MCF 10A (cell line): ENCODE results near the gene KCNIP1. TPM values are rescaled to one million over a fixed set of nuclear protein-coding genes. Genes with fewer than 3 reads are reported as not detected.

Experiments used
- BruUV-seq: library from RNA; stranded (reverse); fragments of 400-500 nt; replicated peaks from 2 replicates; lab custom pipeline; 2021; lab: Mats Ljungman, UMichigan
- CTCF ChIA-PET: fragments of 300-600 bp; sonication (Branson Sonifier 250); formaldehyde crosslinking; extraction: SDS; loops from one replicate; lab custom pipeline; 2021; ENCODE audit warnings: antibody characterized with exemption, inconsistent platforms; lab: Yijun Ruan, JAX
- POLR2A ChIA-PET: fragments of 300-600, 350-650 bp; sonication (Branson Sonifier 250); formaldehyde crosslinking; extraction: SDS; loops from one replicate; lab custom pipeline; 2020; ENCODE audit warnings: antibody characterized with exemption, inconsistent platforms; lab: Yijun Ruan, JAX
- DNase-seq: peaks from one replicate; pipeline ENCODE4 v3.0.0-alpha.2; 2018; ENCODE audit not compliant: unreplicated experiment
- H3K27ac Mint-ChIP-seq: one replicate; pipeline ENCODE4 v1.8.0; 2022; ENCODE audit warnings: mild to moderate bottlenecking, low read depth, mixed read lengths; ENCODE audit not compliant: unreplicated experiment
- H3K27me3 Mint-ChIP-seq: one replicate; pipeline ENCODE4 v1.8.0; 2022; ENCODE audit warnings: mixed read lengths; ENCODE audit not compliant: insufficient read depth, unreplicated experiment
- H3K36me3 Mint-ChIP-seq: one replicate; pipeline ENCODE4 v1.8.0; 2022; ENCODE audit warnings: mild to moderate bottlenecking, moderate library complexity, mixed read lengths; ENCODE audit not compliant: insufficient read depth, unreplicated experiment
- H3K4me1 Mint-ChIP-seq: one replicate; pipeline ENCODE4 v1.8.0; 2022; ENCODE audit warnings: mixed read lengths; ENCODE audit not compliant: insufficient read depth, unreplicated experiment
- H3K4me3 Mint-ChIP-seq: one replicate; pipeline ENCODE4 v1.8.0; 2022; ENCODE audit warnings: mild to moderate bottlenecking, moderate library complexity, mixed read lengths; ENCODE audit not compliant: unreplicated experiment
- H3K9me3 Mint-ChIP-seq: one replicate; pipeline ENCODE4 v1.8.0; 2022; ENCODE audit warnings: mixed read lengths; ENCODE audit not compliant: unreplicated experiment
- intact Hi-C: fragments of 100-400 bp; cut with micrococcal nuclease; formaldehyde crosslinking; loops from 2 replicates; pipeline ENCODE4 v1.14.1; 2022
- total RNA-seq: library from RNA; stranded (reverse); gene quantifications from 2 replicates; pipeline ENCODE4 v1.2.3, GENCODE V29; 2022
- TF ChIP-seq, protein P1 (sequence below): fragments of 200-600 bp; IDR thresholded peaks from one replicate; pipeline ENCODE4 v1.8.0; 2022; ENCODE audit warnings: antibody characterized with exemption, mild to moderate bottlenecking; ENCODE audit not compliant: unreplicated experiment

The KCNIP1 gene
- total RNA-seq, 1 experiment from 2014 or later, result not detected

DNA sequence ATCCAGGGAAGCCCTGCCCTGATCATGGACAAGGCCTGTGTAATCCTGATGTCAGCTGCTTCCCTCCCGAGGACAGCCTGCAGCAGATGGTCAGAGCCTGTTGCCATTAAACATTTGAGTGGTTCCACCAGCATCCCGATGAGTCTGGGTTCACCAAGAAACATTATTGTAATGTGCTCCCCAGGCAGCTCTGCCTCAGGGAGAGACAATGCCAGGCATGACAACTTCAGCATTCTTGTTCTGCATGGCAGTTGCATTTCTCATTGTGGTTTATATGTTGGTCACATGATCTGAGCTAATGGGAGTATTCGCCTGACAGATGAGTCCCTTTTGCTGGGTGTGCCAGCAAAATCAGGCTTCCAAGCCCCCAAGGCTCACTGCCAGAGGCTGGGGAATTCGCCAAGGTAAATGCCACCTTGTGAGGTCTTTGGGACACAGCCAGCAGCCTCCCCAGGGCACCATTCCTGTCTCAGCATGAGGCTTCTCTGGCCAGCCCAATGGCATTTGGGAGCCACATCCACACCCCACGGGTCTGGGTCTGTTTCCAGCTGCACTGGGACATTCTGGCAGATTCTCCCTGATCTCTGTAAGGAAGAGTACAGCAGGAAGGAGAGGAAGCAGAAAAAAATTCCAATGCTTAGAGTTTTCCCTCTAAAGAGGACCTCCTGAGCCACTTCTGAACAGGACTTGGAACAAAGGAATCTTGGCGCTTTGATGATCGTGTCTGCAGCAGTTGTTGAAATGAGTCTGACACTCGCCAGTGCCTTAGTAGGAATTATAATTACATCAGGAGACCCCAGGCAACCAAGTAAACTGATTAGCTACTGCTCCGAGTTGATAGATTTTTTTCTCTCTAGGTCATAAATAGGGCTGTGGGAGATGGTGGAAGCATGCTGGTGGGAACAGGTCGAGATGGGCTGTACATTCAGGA is 18.7 kb downstream of the KCNIP1 start:
- intact Hi-C loops, result loop anchor here (2.0 kb wide), 2 partner anchors 38 to 70 kb away; no protein-coding TSS in a partner anchor
- H3K9me3 Mint-ChIP-seq, result no peaks in the 10 kb centered on the region

DNA sequence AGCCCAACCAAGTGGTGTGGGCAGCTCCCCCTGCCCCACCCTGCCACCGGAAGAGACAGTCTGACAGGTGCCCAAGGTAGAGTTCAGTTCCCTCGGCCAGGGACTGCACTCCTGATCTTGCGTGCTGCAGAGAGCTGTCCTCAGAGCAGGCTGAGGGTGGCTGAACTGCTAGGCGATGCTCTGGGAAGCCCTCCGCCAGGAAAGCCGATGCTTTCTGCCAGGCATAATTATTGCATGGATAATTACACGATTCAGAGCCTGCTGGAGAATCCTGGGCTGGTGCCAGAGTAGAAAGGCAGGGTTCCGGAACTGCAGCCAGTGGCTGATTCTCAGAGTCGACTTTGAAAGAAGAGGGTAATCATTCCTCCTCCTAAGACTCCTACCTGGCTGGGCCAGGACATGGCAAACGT is 19.3 kb downstream of the KCNIP1 start:
- CTCF ChIA-PET, result interaction anchor here (0.6 to 2.0 kb wide), 6 partner anchors 36 to 110 kb away, joined by 3 to 7 read pairs (median 3); no protein-coding TSS in a partner anchor
- no TSS peak for BruUV-seq
- peak; percentile 17 for DNase-seq
- intact Hi-C loops, result loop anchor here (2.0 kb wide), 2 partner anchors 38 to 70 kb away; no protein-coding TSS in a partner anchor
- H3K9me3 Mint-ChIP-seq, result no peaks in the 10 kb centered on the region
- H3K4me3 Mint-ChIP-seq, result no peak overlapping the region
- peaks cover 27% of the 10 kb centered on the region for H3K27me3 Mint-ChIP-seq
- H3K4me1 Mint-ChIP-seq, result peaks cover 27% of the 10 kb centered on the region
- no peak overlapping the region for H3K27ac Mint-ChIP-seq
- TF ChIP-seq, protein P1, sequence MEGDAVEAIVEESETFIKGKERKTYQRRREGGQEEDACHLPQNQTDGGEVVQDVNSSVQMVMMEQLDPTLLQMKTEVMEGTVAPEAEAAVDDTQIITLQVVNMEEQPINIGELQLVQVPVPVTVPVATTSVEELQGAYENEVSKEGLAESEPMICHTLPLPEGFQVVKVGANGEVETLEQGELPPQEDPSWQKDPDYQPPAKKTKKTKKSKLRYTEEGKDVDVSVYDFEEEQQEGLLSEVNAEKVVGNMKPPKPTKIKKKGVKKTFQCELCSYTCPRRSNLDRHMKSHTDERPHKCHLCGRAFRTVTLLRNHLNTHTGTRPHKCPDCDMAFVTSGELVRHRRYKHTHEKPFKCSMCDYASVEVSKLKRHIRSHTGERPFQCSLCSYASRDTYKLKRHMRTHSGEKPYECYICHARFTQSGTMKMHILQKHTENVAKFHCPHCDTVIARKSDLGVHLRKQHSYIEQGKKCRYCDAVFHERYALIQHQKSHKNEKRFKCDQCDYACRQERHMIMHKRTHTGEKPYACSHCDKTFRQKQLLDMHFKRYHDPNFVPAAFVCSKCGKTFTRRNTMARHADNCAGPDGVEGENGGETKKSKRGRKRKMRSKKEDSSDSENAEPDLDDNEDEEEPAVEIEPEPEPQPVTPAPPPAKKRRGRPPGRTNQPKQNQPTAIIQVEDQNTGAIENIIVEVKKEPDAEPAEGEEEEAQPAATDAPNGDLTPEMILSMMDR, result no peak
- POLR2A ChIA-PET, result interaction anchor here (0.8 to 2.5 kb wide), 4 partner anchors 11 to 92 kb away, joined by 3 to 10 read pairs (median 4); no protein-coding TSS in a partner anchor
- H3K36me3 Mint-ChIP-seq, result no peaks in the 10 kb centered on the region

More for the DNA sequence above, 18.7 kb downstream of the KCNIP1 start:
- peak; percentile 90 for DNase-seq
- TF ChIP-seq, protein P1, result no peak
- H3K4me1 Mint-ChIP-seq, result peaks cover 27% of the 10 kb centered on the region
- ChIA-PET POLR2A (interaction anchor here (0.8 to 2.5 kb wide), 9 partner anchors 12 to 1898 kb away, joined by 3 to 10 read pairs (median 4); no protein-coding TSS in a partner anchor), CTCF (interaction anchor here (0.6 to 2.0 kb wide), 11 partner anchors 13 to 255 kb away, joined by 3 to 7 read pairs (median 3); no protein-coding TSS in a partner anchor)
- no peak overlapping the region for H3K27ac Mint-ChIP-seq
- no peaks in the 10 kb centered on the region for H3K36me3 Mint-ChIP-seq
- no TSS peak for BruUV-seq
- peaks cover 27% of the 10 kb centered on the region for H3K27me3 Mint-ChIP-seq
- H3K4me3 Mint-ChIP-seq, result no peak overlapping the region

DNA sequence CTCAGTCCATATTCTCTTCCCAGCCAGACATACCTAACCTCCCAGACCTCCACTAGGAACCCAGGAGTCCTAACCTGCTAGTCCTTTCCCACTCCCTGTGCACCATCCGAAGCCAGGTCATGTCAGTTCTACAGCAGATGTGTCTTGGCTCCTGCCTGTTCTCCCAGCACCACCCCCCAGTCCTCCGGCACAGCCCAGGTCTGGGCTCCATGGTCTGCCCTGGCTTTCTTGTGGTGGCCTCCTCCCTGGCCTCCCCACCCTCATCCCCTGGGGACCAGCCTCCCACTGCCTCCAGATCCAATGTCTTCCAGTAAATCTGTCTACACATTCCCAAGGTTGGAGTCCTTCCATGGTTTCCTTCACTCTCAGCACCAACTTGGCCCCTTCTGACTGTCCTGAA is 20.0 kb downstream of the KCNIP1 start:
- Mint-ChIP-seq H3K4me3 (no peak overlapping the region), H3K9me3 (no peaks in the 10 kb centered on the region), H3K27ac (no peak overlapping the region), H3K36me3 (no peaks in the 10 kb centered on the region), H3K27me3 (peaks cover 27% of the 10 kb centered on the region), H3K4me1 (peaks cover 27% of the 10 kb centered on the region)
- BruUV-seq, result no TSS peak
- ChIA-PET CTCF (no interaction called here), POLR2A (interaction anchor here (0.6 kb wide), 1 partner anchor 90 kb away, joined by 3 read pairs; no protein-coding TSS in a partner anchor)
- no peak for DNase-seq
- TF ChIP-seq, protein P1, result no peak
- intact Hi-C loops, result loop anchor here (2.0 kb wide), 2 partner anchors 39 to 71 kb away; no protein-coding TSS in a partner anchor

DNA sequence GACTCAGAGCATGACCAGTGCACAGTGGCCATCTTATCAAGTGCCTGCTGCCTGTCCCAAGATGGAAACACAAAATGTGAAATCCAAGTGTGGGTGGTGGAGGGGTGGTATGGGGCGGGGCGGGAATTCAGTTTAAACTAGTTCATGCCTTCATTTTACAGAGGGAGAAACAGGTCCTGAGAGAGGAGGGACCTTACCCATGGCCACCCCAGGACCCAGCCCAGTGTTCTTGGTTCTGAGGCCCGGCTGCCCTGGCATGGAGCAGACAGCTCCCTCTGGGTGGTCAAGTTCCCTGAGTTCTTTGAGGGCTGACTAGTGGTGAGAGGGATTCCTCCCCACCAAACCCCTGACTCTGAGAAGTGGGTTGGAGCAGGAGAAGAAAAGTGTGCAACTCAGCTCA is 20.8 kb downstream of the KCNIP1 start:
- Mint-ChIP-seq H3K4me1 (peaks cover 27% of the 10 kb centered on the region), H3K27ac (no peak overlapping the region), H3K9me3 (no peaks in the 10 kb centered on the region), H3K27me3 (peaks cover 20% of the 10 kb centered on the region), H3K36me3 (no peaks in the 10 kb centered on the region), H3K4me3 (no peak overlapping the region)
- no TSS peak for BruUV-seq
- POLR2A ChIA-PET, result interaction anchor here (0.6 kb wide), 1 partner anchor 89 kb away, joined by 3 read pairs; no protein-coding TSS in a partner anchor
- TF ChIP-seq, protein P1, result no peak
- no peak for DNase-seq
- CTCF ChIA-PET, result no interaction called here
- intact Hi-C loops, result no loop called here
